ENCODE data around the gene SLC10A1.

SLC10A1 gene

DNA sequence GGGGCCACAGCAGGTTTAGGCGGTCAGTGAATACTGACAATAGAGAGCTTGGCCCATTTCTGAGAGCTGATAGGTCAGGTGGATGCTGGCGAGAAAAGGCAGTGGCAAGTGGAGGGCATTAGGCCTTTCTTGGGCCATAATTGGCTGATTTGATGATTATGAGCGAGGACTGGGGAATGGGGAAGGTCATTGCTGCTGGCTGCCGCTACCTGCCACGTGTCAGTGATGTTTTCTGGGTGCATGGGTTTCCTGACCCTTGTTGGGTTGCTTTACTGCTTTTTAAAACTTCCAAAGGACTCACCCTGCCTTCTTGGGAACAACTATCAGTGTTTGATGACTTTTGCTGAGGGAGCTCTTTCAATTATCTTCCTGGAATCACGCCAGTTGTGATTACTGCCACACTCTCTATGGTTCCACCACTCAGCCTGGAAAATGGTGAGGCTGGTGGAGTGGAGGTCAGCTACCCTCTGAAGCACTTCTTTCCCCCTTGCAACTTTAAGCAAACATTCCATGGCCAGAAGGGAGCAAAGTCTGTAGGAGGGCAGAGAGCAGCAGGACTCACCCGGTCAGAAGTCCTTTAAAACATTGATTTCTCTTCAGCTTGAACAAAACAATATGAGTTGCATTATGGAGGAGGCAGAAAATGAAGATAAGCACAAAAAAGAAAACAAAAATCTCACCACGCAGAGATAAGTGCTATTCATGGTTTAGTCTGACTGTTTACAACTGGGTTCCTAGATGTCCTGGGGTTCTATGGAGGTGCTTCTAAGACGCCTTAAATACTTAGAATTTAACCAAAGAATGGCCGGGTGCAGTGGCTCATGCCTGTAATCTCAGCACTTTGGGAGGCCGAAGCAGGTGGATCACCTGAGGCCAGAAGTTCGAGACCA, 12.1 kb upstream of the SLC10A1 start:
- DNase-seq = no peak

GRCh38 chr14:69807192-69807591, 10.2 kb upstream of the SLC10A1 start:
- DNase-seq = no peak

DNA sequence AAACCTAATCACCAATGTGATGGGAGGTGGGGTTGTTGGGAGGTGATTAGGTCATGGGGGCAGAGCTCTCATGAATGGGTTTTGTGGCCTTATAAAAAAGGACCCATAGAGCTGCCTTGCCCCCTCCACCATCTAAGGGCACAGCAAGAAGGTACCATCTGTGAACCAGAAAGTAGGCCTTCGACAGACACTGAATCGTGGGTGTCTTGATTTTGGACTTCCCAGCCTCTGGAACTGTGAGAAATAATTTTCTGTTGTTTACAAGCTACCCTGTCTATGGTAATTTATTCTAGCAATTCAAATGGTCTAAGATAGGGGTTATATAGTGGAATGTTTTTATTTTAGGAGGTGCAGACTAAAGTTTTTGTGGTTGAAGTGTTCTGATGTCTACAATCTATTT, 7.9 kb upstream of the SLC10A1 start:
- no peak for DNase-seq

DNA sequence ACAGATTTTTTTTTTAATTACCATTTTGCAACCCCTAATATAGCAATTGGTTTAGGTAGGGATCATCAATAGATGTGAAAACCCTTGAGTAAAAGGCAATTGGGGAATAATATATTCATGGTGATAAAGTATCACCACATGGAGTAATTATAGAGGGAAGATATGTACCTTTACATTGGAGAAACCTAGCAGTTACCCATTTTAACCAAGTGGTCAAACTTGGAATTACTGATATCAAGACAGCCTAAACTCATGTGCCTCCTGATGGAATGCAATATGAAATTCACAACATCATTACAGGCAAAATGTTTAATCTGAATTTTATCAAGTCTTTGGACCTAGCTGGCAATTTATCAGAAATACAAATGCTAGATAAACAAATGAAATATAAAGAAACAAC, 6.7 kb upstream of the SLC10A1 start:
- no peak for DNase-seq

- DNase-seq = no peak
Observed at GRCh38 chr14:69798339-69798735, 1.3 kb upstream of the SLC10A1 start.

GRCh38 chr14:69797573-69798338, 715 bp upstream of the SLC10A1 start:
- DNase-seq = no peak

- DNase-seq = no peak
Observed at GRCh38 chr14:69795691-69796090, 1.4 kb downstream of the SLC10A1 start.

DNA sequence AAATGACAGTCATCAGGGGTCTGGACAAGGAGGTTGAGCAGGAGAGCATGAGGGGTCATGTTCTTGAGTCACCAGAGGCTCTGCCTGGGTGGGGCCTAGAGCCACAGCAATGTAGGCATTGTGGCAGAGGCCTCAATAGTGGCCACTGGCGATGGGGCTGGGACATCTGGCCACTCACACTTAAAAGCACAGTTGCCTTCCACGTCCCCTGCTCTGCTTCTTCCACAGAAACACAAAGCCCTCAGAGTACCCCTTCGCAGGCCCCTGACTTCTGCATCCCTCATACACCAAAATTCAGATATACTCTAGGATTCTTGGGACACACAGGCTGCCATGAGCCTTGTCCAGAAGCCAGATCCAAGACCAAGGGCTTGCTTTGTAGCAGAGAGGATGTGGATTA, 2.2 kb downstream of the SLC10A1 start:
- no peak for DNase-seq

DNA sequence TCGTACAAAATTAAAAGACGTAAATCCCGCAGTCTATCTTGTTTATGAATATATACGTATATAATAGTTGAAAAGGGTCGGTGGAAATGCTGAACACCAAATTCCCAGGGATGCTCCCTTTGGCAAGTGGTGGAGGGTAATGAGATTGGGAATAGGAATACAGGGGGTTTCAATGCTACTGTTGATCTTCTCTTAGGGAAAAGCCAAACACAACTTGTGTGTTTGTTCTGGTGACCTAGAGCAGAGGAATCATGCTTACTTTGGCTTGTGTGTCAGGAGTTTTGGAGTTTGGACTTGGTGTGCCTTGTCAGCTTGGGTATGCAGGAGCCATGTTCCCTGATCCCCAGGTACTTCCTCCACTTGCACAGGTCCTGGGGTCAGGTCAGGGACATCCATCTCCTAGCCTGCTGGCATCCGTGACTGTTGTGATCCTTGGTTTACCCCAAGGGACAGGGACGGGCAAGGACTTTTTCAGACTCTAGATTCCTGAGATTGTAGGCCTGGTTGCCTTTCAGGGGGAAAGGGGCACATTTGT, 4.1 kb downstream of the SLC10A1 start:
- no peak for DNase-seq

DNA sequence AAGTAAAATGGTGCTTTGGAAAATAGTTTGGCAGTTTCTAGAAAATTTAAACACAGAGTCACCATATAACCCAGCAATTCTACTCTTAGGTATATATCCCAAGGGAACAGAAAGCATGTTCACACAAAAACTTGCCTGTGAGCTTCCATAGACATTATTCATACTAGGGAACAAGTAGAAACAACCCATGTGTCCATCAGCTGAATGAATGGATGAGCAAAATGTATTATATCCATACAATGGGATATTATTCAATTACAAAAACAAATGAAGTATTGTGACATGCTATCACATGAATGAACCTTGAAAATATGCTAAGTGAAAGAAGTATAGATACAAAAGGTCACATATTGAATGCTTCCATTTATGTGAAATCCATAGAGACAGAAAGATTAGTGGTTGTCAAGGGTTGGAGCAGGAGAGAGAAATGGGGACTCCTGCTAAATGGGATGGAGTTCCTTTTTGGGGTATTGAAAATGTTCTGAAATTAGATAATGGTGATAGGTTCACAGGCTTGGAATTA, 7.9 kb downstream of the SLC10A1 start:
- no peak for DNase-seq

- no peak for DNase-seq
Observed at GRCh38 chr14:69786603-69787002, 10.4 kb downstream of the SLC10A1 start.

DNA sequence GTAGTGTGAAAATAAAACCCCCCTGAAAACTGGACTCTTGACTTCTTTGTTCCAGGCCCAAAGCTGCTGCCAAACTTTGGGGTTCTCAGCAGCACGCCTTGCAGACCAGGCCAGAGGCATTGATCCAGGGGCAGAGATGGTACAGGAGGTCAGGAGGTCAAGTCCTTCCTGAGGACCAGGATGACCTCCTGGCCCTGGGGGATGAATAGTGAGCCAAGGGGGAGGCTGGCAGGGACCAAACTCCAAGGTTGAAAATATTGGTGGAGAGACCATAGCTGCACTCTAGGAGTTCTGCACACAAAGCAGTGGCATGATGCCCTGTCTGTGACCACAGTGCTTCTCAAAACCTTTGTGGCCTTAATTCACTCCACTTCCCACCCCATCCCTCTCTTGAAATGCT, 12.1 kb downstream of the SLC10A1 start:
- no peak for DNase-seq

DNA sequence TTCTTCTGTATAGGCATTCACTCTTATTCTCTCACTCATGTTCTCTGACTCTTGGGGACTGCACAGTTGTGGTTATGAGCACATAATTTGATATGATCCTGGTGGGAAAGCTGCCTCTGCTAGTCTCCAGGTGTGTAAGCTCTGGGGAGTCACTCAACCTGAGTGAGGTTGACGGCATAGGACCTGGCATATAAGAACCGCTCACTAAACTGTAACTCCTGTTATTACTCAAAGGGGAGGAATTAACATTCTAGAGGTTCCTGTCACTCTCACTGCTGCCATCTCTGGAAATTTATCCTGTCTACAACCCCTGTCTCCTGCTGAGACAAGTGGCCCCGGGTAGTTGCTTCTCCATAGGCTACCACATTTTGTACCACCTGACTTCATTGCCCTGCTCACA, 16.1 kb downstream of the SLC10A1 start:
- DNase-seq = no peak

- DNase-seq = no peak
Observed at GRCh38 chr14:69780092-69780491, 16.9 kb downstream of the SLC10A1 start.

GRCh38 chr14:69779088-69779487, 18.0 kb downstream of the SLC10A1 start:
- DNase-seq = no peak

DNA sequence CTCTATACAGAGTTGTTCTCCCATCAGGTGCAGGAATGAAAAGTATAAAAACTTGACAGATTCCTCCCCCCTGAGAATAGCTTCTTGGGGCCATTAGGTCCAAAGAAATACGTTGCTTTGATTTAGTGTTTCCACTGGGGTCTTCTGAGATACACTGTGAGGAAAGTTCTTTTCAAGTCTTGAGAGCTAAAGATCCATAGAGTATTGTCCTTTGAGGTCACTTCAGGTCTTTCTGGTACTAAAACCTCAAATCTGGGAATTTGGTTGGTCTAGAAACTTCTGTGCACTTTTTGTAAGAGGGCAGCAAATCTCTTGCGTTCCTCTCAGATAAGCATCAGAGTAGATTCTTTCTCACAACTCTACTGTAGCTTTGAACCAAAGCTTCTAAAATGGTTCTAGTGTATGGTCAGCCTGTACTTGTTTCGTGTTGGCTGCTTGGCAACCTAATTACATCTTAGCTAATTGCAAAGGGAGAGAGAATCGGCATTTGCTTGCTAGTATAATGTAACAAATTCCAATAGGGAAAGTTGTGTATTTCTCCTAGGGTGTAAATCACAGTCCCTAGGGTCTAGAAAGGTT, 20.1 kb downstream of the SLC10A1 start:
- no peak for DNase-seq

DNA sequence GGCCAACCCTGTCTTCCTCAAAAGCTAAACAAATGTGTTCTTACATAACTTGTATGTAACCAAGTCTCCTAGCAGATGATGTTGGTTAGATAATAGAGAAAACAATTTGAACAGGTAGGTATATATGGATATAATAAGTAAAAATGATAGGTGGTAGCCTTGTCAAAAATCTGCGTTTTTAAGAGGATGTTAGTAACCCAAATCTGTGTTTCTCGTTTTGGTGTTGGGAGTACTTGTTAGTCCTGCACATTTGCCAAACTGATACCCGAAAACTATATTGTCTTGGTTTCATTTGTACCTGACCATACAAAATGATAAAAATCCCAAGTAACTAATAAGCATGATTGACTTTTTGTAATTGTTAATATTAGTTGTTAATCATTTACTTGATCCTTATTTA, 22.0 kb downstream of the SLC10A1 start:
- no peak for DNase-seq

DNA sequence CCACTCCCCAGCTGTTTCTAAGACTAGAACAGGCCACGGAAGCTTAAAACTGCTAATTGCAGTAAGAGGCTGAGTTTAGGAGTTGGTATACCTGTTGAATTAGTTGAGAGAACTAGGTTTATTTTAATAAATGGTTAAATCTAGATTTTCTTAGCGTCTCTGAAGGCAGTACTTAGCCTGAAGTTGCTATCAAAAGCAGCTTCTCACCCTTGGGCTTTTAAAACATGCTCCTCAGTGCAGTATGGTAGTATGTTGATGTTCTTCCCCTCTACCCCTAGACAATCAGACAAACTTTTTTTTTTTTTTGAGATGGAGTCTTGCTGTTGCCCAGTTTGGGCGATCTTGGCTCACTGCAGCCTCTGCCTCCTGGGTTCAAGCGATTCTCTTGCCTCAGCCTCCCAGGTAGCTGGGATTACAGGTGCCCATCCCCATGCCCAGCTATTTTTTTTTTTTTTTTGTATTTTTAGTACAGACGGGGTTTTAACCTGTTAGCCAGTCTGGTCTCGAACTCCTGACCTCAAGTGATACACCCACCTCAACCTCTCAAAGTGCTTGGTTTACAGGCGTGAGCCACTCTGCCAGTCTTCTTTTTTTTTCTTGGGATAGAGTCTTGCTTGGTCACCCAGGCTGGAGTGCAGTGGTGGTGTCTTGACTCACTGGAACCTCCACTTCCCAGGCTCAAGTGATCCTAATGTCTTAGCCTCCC, 23.3 kb downstream of the SLC10A1 start:
- no peak for DNase-seq

DNA sequence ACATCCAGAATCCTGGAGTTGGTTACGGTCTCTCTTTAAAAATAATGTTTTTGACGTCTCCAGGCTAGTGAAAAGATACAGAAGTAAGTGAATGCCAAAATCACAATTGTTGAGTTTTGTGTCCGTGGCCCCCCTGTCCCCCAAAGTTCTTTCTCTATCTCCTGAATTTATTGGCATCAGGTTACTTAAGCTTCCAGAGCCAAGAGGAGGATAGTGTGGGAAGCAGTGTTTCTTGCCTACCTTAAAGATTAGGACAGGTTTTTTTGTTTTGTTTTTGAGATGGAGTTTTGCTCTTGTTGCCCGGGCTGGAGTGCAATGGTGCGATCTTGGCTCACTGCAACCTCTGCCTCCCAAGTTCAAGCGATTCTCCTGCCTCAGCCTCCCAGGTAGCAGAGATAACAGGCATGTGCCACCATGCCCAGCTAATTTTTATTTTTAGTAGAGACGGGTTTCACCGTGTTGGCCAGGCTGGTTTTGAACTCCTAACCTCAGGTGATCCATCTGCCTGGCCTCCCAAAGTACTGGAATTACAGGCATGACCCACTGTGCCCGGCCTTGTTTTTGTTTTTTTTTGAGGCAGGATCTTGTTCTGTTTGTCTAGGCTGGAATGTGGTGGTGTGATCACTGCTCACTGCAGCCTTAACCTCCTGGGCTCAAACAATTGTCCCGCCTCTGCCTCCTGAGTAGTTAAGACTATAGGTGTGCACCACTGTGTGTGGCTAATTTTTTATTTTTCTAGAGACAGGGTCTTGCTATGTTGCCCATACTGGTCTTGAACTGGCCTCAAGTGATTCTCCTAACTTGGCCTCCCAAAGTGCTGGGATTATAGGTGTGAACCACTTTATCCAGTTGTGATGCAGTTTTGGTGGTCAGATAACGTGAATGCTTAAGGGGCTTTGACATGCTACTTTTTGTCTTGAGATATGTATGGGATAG, 24.7 kb downstream of the SLC10A1 start:
- DNase-seq = no peak

- no peak for DNase-seq
Observed at GRCh38 chr14:69771136-69771535, 25.9 kb downstream of the SLC10A1 start.

GRCh38 chr14:69770559-69770958, 26.5 kb downstream of the SLC10A1 start:
- DNase-seq = no peak

DNA sequence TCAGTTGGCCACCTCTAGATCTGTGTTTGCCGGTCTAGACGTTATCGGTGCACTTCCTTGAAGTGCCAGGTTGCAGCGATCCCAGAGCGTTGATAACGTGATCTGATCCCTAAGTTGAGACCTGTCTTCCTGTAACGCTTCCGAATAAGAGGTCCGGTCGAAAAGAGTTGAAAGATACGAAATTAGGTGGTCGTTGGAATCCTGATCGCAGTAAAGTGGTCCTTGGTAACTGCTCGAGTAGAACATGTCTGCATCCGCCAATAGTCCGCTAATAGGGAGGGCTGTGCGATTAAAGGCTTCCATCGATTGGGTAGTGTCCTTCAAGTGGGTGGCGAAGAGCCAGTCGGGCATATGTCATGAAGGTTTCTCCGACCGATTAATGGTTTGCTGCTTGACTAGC, 27.4 kb downstream of the SLC10A1 start:
- DNase-seq = no peak

Data from NCI-H2081 treated with DMSO at 0.1 percent for 48 hours (cell line).